CD4-positive, alpha-beta T cell treated with Interleukin-17A for 1 hour (primary cell): ENCODE results near the gene CRMP1.
"Not testable (repeated sequence)": the region's sequence is repeated elsewhere in the genome, so short reads cannot be mapped to it uniquely, and the experiment has no call there.

ENCODE experiments used
- DNase-seq: peaks from one replicate; pipeline ENCODE4 v3.0.0-alpha.2; 2020

The CRMP1 gene

GRCh38 chr4:5887361-5888221 lies 5.3 kb downstream of the CRMP1 start:
- DNase-seq: no peak

DNA sequence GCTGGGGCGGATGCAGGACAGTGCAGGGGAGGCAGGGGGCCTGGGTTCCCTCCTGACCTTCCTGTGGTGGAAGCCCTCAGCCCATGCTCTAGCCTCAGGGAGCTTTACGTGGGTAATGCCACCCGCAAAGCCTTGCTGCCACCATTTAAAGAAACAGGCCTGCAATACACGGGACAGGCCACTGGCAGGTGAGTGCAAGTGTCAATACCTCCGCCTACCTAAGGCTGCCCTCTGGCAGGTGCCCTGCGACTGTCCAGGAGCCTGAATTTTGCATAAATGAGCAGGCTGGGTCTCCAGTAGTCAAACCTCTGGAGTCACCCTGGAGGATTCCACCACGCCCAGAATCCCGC lies 5.9 kb downstream of the CRMP1 start:
- DNase-seq: no peak

DNA sequence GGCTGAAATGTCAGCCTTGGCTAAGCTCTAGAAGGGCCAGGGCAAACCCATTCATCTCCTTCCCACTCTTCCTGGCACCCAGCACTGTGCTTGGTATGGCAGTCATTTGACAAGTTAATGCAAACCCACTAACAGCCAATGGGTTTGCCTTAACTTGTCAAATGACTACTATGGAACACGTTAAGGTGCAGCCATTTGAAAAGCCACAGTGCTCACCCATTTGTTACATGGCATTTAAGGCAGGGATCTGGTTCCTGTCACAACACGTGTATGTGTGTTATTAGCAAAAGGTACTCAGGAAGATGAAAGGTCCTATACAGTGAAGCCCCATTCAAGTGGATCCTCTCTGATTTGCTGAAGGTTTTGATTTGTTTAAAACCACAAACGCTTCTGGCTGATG lies 7.2 kb downstream of the CRMP1 start:
- DNase-seq: no peak

DNA sequence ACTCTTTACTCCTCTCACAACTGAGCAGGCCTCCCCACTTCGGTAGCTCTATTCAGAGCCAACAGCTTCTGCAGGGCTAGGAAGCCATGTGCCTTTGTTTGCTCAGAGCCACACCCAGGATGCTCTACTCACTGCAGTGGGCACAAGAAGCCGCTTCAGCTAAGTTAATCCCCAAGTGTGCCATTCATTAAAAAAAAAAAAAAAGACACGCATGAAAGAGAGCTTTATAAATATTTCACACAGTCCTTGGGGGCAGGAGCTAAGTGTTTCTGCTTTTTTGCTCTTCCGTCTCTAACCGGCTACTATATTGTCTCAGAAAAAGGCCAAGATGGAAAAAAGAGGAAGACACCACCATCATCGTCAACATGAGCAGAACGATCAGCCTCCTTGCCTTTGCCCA lies 8.1 kb downstream of the CRMP1 start:
- no peak for DNase-seq

DNA sequence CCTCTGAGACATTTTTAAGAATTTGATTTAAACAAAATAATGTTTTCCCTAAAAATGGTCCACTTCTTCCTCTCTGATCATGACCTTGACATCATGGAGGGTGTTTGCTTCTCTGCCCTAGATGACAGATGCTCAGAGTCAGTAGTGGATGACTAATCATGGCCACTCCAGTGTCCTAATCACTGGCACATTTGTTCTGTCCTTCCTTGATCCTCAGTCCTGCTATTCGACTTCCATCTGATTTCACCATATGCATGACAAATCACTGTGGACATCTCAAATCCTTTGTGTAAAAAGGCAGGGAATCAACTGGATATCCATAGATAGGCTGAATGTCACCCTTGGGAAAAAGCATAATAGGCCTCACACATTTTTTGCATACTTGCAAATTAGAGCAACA lies 9.0 kb downstream of the CRMP1 start:
- DNase-seq: no peak

DNA sequence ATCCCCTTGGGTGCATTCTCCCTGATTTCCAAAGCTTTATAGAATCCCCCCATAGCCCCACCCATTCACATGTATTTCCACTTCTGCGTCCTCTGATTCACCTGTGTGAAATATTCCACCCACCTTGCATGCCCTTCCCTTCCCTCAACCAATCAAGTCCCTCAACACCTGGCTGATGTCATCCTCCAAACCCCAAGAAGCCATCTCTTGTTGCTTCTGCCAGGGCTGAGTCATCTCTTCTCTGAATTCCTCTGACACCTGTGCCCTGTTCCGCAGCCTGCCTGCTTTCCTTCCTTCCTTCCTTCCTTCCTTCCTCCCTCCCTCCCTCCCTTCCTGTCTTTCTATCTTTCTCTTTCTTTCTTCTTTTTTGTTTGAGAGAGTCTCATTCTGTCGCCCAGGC lies 9.9 kb downstream of the CRMP1 start:
- no peak for DNase-seq

- no peak for DNase-seq
Observed at GRCh38 chr4:5881340-5881739, 11.5 kb downstream of the CRMP1 start.

DNA sequence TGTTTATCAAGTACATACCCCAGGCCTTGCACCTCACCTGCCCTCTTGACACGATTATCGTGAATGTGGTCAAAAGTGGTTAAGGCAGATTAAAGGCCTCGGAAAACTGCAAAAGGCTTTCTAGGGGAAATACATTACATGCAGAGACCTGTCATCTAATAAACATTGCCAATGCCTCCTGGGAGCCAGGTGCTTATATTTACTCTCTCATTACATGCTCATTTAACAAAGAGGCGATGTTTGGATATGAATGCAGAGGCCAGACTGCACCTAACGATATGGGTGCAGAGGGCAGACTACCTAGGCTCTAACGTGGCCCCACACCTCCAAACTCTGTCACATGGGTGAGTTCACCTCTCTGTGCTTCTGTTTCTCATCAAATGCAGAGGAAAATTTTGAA lies 14.5 kb downstream of the CRMP1 start:
- DNase-seq: no peak

DNA sequence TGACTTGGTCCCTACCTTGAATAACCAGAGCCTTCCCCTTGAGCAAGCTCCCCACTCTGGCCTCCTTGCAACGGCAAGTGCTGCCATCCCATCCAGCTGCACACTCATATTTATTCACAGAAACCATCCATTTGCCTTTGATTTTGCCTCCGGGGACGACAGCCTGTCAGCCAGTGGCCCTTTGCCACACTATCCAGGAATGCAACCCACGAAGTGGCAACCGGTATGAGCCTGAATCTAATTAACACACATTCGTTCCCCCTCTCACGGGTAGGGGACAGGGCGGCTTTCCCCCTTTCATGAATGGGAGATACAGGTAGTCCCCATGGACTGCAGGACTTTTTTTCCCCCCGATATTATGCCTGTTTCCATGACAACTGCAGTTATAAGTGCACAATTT lies 15.5 kb downstream of the CRMP1 start:
- DNase-seq: no peak

DNA sequence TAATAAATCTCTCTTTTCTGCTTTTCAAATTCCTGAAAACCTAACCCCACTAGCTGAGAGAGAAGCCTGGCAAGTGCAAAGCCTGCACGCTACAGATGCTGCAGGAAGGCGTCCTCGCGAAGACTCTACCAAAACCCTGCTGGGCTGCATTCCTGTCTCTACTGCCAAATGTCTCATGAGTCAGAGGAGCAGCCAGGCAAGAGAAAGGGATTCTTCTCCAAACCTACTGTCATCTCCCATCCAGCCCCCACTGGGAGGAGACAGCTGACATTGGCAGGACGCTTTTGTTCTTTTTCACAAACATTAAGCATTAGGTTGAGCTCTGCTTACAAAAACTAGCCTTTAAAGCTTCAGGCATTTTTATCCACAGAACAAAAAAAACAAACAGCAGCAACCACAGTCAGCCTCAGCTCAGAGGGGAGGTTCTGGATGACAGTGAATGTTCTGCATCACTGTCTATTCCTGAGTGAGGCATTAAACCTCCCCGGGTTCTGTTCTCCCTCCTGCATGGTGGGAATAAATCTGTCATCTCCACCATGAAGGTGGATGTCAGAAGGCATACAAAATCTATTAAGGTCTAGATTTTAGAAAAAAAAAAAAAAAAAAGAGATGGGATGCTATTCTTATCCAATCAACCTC lies 18.0 kb downstream of the CRMP1 start:
- DNase-seq: no peak

GRCh38 chr4:5870701-5871100 lies 22.2 kb downstream of the CRMP1 start:
- DNase-seq: no peak

- DNase-seq: no peak
Observed at GRCh38 chr4:5869966-5870619, 22.8 kb downstream of the CRMP1 start.

DNA sequence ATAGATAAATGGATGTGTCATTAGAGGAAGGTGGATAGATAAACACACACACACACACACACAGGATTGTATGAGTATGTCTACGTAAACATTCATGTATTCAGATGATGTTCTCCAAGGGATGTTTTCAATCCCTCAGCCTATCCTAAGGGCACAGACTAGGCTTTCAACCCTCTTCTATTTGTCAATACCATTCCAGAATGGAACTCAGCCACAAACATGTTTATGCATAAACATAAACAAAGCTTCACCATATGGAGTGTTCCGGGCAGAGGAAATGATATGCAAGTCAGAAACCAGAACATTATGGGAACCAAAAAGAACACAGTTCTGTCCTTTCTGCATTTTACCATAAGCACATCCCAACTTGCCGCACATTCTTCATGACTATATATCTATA lies 25.0 kb downstream of the CRMP1 start:
- no peak for DNase-seq

DNA sequence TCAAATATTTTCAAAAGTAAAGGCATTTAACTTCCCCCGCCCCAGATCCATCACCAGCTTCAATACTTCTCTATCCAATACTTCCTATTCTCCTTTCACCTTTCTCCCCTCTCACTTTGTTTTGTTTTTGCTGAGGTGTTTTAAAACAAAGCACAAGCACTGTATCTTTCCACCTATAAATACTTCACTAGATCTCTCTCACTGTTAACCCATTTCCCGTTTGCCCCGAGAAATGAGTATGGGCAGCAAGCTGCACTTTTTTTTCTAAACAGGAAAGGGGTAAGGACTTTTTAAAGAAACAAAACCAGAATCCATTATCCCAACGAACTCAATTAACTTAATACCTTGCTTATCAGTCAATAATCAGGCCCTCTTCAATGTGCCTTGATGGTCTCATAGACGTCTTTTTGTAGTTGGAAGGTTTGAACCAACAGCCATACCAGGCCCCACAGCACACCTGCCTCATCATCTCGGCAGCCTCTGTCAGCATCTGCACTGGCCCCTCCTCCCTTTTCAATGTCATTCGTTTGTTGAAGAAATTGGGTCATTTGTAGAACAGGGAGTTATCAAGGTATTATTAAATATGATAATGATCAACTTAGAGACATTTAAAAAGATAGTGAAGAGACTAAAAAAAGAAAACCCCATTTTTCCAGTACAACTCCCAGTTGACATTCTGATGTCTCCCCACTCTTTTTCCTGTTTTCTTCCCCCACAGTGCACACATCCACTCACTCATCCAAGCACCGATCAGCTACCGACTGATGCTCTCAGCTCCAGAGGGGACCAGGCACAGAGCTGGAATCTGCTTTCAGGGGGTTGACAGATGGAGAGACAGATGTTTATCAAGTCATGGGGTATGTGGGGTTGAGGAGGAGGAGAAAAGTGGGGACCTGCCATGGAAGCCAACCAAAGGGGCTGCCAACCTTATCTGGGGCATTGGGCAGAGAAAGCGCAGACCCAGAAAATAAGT lies 25.8 kb downstream of the CRMP1 start:
- no peak for DNase-seq

- no peak for DNase-seq
Observed at GRCh38 chr4:5865896-5866599, 26.8 kb downstream of the CRMP1 start.

DNA sequence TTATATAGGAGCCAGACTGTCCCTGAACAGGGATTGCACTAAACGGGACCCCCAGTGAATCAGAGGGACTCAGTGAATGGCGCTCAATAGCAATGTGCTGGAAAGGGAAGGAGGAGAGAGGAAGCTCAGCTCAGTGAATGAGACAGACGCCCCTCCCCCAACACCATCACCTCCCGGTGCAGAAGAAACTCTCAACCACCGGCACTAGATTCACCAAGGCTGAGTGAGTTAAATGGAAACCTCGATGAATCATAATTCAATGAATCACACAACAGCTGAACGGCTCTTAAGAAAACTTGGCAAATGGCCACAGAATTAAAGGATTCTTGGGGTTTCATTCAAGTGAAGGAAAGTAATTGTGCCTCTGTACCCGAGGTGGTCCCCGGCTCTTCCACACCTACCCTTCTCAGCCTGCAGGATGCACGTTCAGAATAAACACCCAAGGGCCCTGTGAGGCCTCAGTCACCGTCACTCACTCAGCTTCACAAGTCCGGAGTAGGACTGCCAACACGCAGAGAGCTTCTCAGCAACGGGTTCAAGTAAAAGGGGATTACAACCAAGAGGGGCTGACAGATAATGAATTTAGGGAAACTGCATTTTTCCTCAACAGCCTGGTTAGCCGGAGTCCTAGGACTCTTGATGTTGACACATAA lies 29.3 kb downstream of the CRMP1 start:
- no peak for DNase-seq

DNA sequence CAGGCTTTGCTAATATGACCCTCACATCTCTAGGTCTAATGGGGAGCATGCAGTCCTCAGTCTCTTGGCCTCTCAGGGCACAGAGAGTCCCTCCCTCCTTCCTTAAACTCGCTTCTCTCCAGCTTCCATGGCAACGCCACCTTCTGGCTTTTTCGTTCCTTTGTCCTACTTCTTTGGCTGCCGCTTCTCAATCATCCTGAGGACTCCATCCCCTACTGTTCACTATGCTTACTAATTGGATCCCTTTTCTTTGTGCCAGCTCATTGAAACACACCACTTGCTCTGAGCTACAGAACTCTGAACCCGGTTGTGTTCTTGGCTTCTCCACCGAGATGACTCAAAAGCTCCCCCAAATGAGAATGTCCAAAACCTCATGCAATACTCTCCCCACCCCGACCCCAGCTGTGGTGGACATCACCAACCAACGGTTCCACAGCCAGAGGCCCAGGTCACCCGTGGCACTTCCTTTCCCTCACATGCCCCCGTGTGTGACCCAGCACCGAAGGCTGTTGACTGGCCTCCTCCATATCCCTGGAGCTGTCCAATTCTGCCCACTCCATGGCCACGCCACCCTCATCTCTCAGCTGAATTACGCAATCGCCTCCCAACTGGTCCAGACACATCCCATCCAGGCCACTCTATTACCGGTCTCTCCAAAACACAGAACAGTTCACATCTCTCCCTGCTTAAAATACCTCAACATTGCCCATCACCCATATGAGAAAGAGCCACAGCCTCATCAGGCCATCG lies 34.7 kb downstream of the CRMP1 start:
- DNase-seq: no peak

GRCh38 chr4:5857199-5857598 lies 35.7 kb downstream of the CRMP1 start:
- DNase-seq: no peak

DNA sequence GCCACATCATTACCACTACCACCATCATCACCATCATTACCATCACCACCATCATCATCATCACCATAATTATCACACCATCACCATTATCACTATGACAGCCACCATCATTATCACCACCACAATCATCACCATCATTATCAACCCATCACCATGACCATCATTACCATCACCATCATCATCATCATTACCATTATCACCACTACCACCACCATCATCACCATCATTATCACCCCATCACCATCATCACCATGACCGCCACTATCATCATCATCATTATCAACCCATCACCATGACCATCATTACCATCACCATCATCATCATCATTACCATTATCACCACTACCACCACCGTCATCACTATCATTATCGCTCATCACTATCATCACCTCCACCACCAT lies 36.5 kb downstream of the CRMP1 start:
- not testable (repeated sequence) for DNase-seq

DNA sequence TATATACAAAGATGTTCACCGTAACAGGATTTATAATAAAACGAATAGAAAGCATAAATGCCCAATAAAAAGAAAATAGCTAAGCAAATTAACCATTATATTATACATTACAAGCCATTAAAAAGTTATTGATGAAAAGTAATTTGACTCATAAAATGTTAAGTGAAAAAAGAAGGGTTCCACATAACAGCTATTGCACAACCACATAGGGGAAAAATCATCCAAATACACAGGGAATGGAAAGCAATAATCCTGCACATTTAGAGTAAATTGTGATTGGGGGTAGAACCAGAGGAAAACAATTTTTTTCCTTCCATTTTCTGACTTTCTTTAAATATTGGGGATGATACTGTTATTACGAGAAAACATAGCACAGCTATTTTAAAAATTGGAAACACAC lies 38.0 kb downstream of the CRMP1 start:
- no peak for DNase-seq
